ENCODE results near the gene RTL1.

The RTL1 gene

GRCh38 chr14:100845341-100845740 lies 58.2 kb downstream of the RTL1 start:
- no peak for DNase-seq

- DNase-seq: no peak
These were observed 58.7 kb downstream of the RTL1 start for GRCh38 chr14:100844846-100845245.

- DNase-seq: no peak
These were observed 59.1 kb downstream of the RTL1 start for GRCh38 chr14:100844421-100844820.

- DNase-seq: no peak
These were observed 59.5 kb downstream of the RTL1 start for GRCh38 chr14:100844082-100844408.

GRCh38 chr14:100842799-100843198 lies 60.7 kb downstream of the RTL1 start:
- DNase-seq: no peak

- no peak for DNase-seq
These were observed 61.6 kb downstream of the RTL1 start for GRCh38 chr14:100841761-100842403.

- DNase-seq: no peak
These were observed 62.3 kb downstream of the RTL1 start for GRCh38 chr14:100841066-100841760.

GRCh38 chr14:100840286-100841065 lies 63.0 kb downstream of the RTL1 start:
- DNase-seq: no peak

GRCh38 chr14:100839681-100840111 lies 63.8 kb downstream of the RTL1 start:
- DNase-seq: no peak

GRCh38 chr14:100839315-100839585 lies 64.3 kb downstream of the RTL1 start:
- DNase-seq: no peak

GRCh38 chr14:100838493-100839314 lies 64.8 kb downstream of the RTL1 start:
- no peak for DNase-seq

GRCh38 chr14:100837805-100838350 lies 65.6 kb downstream of the RTL1 start:
- no peak for DNase-seq

- DNase-seq: no peak
These were observed 66.3 kb downstream of the RTL1 start for GRCh38 chr14:100836941-100837804.

GRCh38 chr14:100836311-100836805 lies 67.2 kb downstream of the RTL1 start:
- DNase-seq: no peak

GRCh38 chr14:100835548-100836310 lies 67.8 kb downstream of the RTL1 start:
- no peak for DNase-seq

GRCh38 chr14:100834794-100835547 lies 68.6 kb downstream of the RTL1 start:
- no peak for DNase-seq

GRCh38 chr14:100834082-100834793 lies 69.3 kb downstream of the RTL1 start:
- no peak for DNase-seq

GRCh38 chr14:100832311-100832960 lies 71.1 kb downstream of the RTL1 start:
- no peak for DNase-seq

- DNase-seq: no peak
These were observed 72.8 kb downstream of the RTL1 start for GRCh38 chr14:100830681-100831080.

Measured in CD4-positive, alpha-beta T cell treated with Interferon alpha-2 for 1 hour (primary cell).